B cell (primary cell): Measurements from ENCODE around the gene ZSWIM6. TPM values are rescaled to one million over a fixed set of nuclear protein-coding genes. Genes with fewer than 3 reads are reported as not detected.

Experiments used
- ATAC-seq: fragments of 200-7000 bp; cut with Tn5 transposase; one replicate; pipeline ENCODE4 v1.10.0; 2021; ENCODE audit warnings: low read depth, mild to moderate bottlenecking, moderate number of reproducible peaks, moderate library complexity
- CTCF ChIA-PET: fragments of 350-600 bp; sonication (Branson Sonifier 250); formaldehyde crosslinking; loops from one replicate; lab custom pipeline; 2021; ENCODE audit warnings: antibody characterized with exemption, inconsistent platforms; lab: Charles Lee
- POLR2A ChIA-PET: fragments of 350-600 bp; sonication (Branson Sonifier 250); formaldehyde crosslinking; loops from one replicate; lab custom pipeline; 2021; ENCODE audit warnings: antibody characterized with exemption; lab: Charles Lee
- DNase-seq: peaks from one replicate; pipeline ENCODE4 v3.0.0; 2013
- H2AFZ ChIP-seq: 2 replicates; pipeline ENCODE4 v1.6.1; 2012; ENCODE audit warnings: mild to moderate bottlenecking, low read depth, low read length; ENCODE audit not compliant: insufficient read depth, poor library complexity, severe bottlenecking
- H3K27ac ChIP-seq, 2 donors: 1 replicate in 1 of 2; 2 replicates in 1 of 2; pipeline ENCODE4 v1.5.1; 2012 to 2013; ENCODE audit warnings: low read length in 2 of 2, mild to moderate bottlenecking in 2 of 2, moderate library complexity in 1 of 2
- H3K27me3 ChIP-seq, 4 experiments: fragments of 200-600 bp in 1 of 4; sonication (generic) in 1 of 4; replicated peaks in 1 of 4; 1 replicate in 2 of 4; 2 replicates in 2 of 4; pipeline versions ENCODE4 v1.6.1 to v1.7.0; 2013 to 2016; ENCODE audit warnings: low read length in 3 of 4, mild to moderate bottlenecking in 2 of 4, mixed read lengths in 1 of 4, moderate library complexity in 1 of 4; ENCODE audit not compliant: insufficient read depth in 4 of 4, control insufficient read depth in 3 of 4; ENCODE audit errors: control extremely low read depth in 1 of 4
- H3K36me3 ChIP-seq, 2 experiments: replicated peaks in 1 of 2; 1 replicate in 1 of 2; 2 replicates in 1 of 2; pipeline versions ENCODE4 v1.6.1 to v1.7.1; 2013; ENCODE audit warnings: low read length in 1 of 2; ENCODE audit not compliant: insufficient read depth in 2 of 2, control insufficient read depth in 1 of 2; ENCODE audit errors: control extremely low read depth in 1 of 2, extremely low read depth in 1 of 2
- H3K4me1 ChIP-seq, 2 donors: fragments of 200-600 bp in 1 of 2; sonication (generic) in 1 of 2; 1 replicate in 1 of 2; 2 replicates in 1 of 2; pipeline versions ENCODE4 v1.5.1 to v1.6.1; 2013 to 2017; ENCODE audit warnings: low read length in 2 of 2; ENCODE audit not compliant: control insufficient read depth in 2 of 2, insufficient read depth in 2 of 2
- H3K4me2 ChIP-seq: replicated peaks from 2 replicates; pipeline ENCODE3; 2012; ENCODE audit warnings: mild to moderate bottlenecking, low read depth, low read length; ENCODE audit not compliant: poor library complexity, severe bottlenecking
- H3K4me3 ChIP-seq, 5 experiments: fragments of 200-600 bp in 1 of 5; sonication (generic) in 1 of 5; 1 replicate in 3 of 5; 2 replicates in 2 of 5; pipeline versions ENCODE4 v1.5.1 to v1.7.0; 2011 to 2016; ENCODE audit warnings: low read length in 4 of 5, mild to moderate bottlenecking in 4 of 5, low read depth in 2 of 5, control low read depth in 1 of 5, moderate library complexity in 1 of 5; ENCODE audit not compliant: insufficient read depth in 1 of 5; ENCODE audit errors: control extremely low read depth in 1 of 5, extremely low read depth in 1 of 5
- H3K79me2 ChIP-seq: fragments of 200-600 bp; sonication (generic); one replicate; pipeline ENCODE4 v1.6.0; 2016; ENCODE audit warnings: low read length; ENCODE audit not compliant: control insufficient read depth, insufficient read depth
- H3K9ac ChIP-seq: fragments of 200-600 bp; sonication (generic); 2 replicates; pipeline ENCODE4 v1.6.1; 2017; ENCODE audit warnings: mild to moderate bottlenecking, low read length, moderate library complexity
- H3K9me3 ChIP-seq, 3 donors: one replicate each; pipeline versions ENCODE4 v1.6.1 to v1.7.1; 2013; ENCODE audit warnings: low read length in 2 of 3; ENCODE audit not compliant: control insufficient read depth in 2 of 3, insufficient read depth in 1 of 3; ENCODE audit errors: control extremely low read depth in 1 of 3
- H4K20me1 ChIP-seq: 2 replicates; pipeline ENCODE4 v1.6.0; 2012; ENCODE audit warnings: mild to moderate bottlenecking, low read length; ENCODE audit not compliant: insufficient read depth, control insufficient read depth, poor library complexity, severe bottlenecking
- H3K27ac Mint-ChIP-seq: one replicate; pipeline ENCODE4 v1.8.0; 2021; ENCODE audit warnings: mixed read lengths
- H3K27me3 Mint-ChIP-seq: one replicate; pipeline ENCODE4 v1.8.0; 2021; ENCODE audit warnings: mixed read lengths
- H3K4me1 Mint-ChIP-seq: one replicate; pipeline ENCODE4 v1.8.0; 2021; ENCODE audit warnings: mixed read lengths
- H3K4me3 Mint-ChIP-seq: one replicate; pipeline ENCODE4 v1.8.0; 2021; ENCODE audit warnings: mixed read lengths
- H3K9me3 Mint-ChIP-seq: one replicate; pipeline ENCODE4 v1.8.0; 2022; ENCODE audit warnings: mixed read lengths; ENCODE audit not compliant: insufficient read depth
- EZH2 ChIP-seq: IDR thresholded peaks from 2 replicates; pipeline ENCODE4 v1.6.1; 2012; ENCODE audit warnings: borderline replicate concordance, low read depth, mild to moderate bottlenecking, moderate library complexity, low read length; ENCODE audit not compliant: insufficient read depth, poor library complexity, severe bottlenecking
- WGBS: methylation state at CpG from one replicate; pipeline ENCODE4 v1.1.5; 2013; ENCODE audit warnings: missing lambda C conversion rate; ENCODE audit not compliant: insufficient coverage; 5-methylcytosine and 5-hydroxymethylcytosine counted together
- intact Hi-C: fragments of 100-400 bp; cut with micrococcal nuclease; formaldehyde crosslinking; loops from one replicate; pipeline ENCODE4 v1.10.0; 2022
- polyA plus RNA-seq: library from polyadenylated mRNA; depleted of rRNA; stranded (reverse); fragments of >200 nt; gene quantifications from 2 replicates; pipeline ENCODE4 v1.2.3, GENCODE V29; 2012
- total RNA-seq, 2 donors: library from RNA; stranded (reverse); fragments of 120-200 nt in 1 of 2; gene quantifications; 1 replicate in 1 of 2; 2 replicates in 1 of 2; pipeline versions ENCODE4 v1.2.3 to v1.2.4, GENCODE V29; 2013 to 2022
- TF ChIP-seq, protein P1 (sequence below): fragments of 200-600 bp; IDR thresholded peaks from one replicate; pipeline ENCODE4 v1.8.0; 2022; ENCODE audit warnings: antibody characterized with exemption, mild to moderate bottlenecking

The ZSWIM6 gene
- total and polyA plus RNA-seq, 2 donors (not counting 1 experiment from before 2014, with no cell fraction given) = 7.9 to 16.4 TPM

DNA sequence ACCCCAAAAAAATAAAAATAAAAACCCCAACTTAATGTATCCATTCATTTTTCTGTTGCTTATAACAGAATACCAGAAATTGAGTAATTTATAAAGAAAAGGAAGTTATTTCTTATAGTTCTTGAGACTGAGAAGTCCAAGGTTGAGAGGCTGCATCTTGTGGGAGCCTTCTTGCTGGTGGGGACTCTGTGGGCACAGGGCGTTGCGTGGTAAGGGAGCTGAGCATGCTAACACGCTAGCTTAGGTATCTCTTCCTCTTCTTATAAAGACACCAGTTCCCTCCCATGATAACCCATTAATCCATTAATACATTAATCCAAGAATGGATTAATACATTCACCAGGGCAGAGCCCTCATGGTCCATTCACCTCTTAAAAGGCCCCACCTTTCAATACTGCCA lies 150.9 kb downstream of the ZSWIM6 start:
- H3K9ac ChIP-seq = no peak overlapping the region
- ChIA-PET CTCF (no interaction called here), POLR2A (no interaction called here)
- H3K4me3 Mint-ChIP-seq = no peak overlapping the region
- H3K27me3 Mint-ChIP-seq = no peaks in the 10 kb centered on the region
- no peak overlapping the region for H2AFZ ChIP-seq
- no peak for DNase-seq
- no peaks in the 10 kb centered on the region for H3K4me1 ChIP-seq
- H3K27ac Mint-ChIP-seq = no peak overlapping the region
- ATAC-seq = no peak
- H3K79me2 ChIP-seq = peaks cover 10% of the 10 kb centered on the region
- TF ChIP-seq, protein P1, sequence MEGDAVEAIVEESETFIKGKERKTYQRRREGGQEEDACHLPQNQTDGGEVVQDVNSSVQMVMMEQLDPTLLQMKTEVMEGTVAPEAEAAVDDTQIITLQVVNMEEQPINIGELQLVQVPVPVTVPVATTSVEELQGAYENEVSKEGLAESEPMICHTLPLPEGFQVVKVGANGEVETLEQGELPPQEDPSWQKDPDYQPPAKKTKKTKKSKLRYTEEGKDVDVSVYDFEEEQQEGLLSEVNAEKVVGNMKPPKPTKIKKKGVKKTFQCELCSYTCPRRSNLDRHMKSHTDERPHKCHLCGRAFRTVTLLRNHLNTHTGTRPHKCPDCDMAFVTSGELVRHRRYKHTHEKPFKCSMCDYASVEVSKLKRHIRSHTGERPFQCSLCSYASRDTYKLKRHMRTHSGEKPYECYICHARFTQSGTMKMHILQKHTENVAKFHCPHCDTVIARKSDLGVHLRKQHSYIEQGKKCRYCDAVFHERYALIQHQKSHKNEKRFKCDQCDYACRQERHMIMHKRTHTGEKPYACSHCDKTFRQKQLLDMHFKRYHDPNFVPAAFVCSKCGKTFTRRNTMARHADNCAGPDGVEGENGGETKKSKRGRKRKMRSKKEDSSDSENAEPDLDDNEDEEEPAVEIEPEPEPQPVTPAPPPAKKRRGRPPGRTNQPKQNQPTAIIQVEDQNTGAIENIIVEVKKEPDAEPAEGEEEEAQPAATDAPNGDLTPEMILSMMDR = no peak
- no peak for TF ChIP-seq EZH2
- no CpG with 5 or more reads among the region's 3 CpGs for WGBS
- no peaks in the 10 kb centered on the region for H3K27me3 ChIP-seq
- H3K27ac ChIP-seq = no peak overlapping the region
- H3K4me3 ChIP-seq = no peak overlapping the region
- H3K9me3 Mint-ChIP-seq = peaks cover 3% of the 10 kb centered on the region
- H3K4me1 Mint-ChIP-seq = peaks cover 5% of the 10 kb centered on the region
- H3K36me3 ChIP-seq = peaks cover 0 to 1% of the 10 kb centered on the region in 2 experiments
- peaks cover 10% of the 10 kb centered on the region for H4K20me1 ChIP-seq
- intact Hi-C loops = no loop called here
- no peak overlapping the region for H3K4me2 ChIP-seq
- H3K9me3 ChIP-seq = no peaks in the 10 kb centered on the region

DNA sequence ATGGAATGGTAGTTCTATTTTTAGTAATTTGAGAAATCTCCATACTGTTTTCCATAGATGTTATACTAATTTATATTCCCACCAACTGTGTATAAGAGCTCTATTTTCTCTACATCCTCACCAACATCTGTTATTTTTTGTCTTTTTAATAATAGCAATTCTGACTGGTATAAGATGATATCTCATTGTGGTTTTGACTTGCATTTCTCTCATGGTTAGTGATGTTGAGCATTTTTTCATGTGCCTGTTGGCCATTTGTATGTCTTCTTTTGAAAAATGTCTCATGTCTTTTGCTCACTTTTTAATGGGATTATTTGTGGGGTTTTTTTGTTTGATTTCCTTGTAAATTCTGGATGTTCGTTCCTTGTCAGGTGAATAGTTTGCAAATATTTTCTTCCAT lies 154.4 kb downstream of the ZSWIM6 start:
- Mint-ChIP-seq H3K9me3 (peaks cover 3% of the 10 kb centered on the region), H3K4me3 (no peak overlapping the region), H3K4me1 (peaks cover 2% of the 10 kb centered on the region), H3K27me3 (no peaks in the 10 kb centered on the region), H3K27ac (no peak overlapping the region)
- H4K20me1 ChIP-seq = peaks cover 7% of the 10 kb centered on the region
- no peaks in the 10 kb centered on the region for H3K4me1 ChIP-seq
- H3K9me3 ChIP-seq = no peaks in the 10 kb centered on the region
- H3K36me3 ChIP-seq = peaks cover 3% of the 10 kb centered on the region in 2 experiments
- ATAC-seq = no peak
- no peaks in the 10 kb centered on the region for H3K27me3 ChIP-seq
- CTCF ChIA-PET = no interaction called here
- no peak overlapping the region for H3K27ac ChIP-seq
- no peak overlapping the region for H3K9ac ChIP-seq
- POLR2A ChIA-PET = no interaction called here
- peaks cover 13% of the 10 kb centered on the region for H3K79me2 ChIP-seq
- intact Hi-C loops = no loop called here
- no peak overlapping the region for H3K4me3 ChIP-seq
- WGBS = no CpG with 5 or more reads among the region's 1 CpG
- no peak for TF ChIP-seq EZH2
- TF ChIP-seq, protein P1 = no peak
- no peak overlapping the region for H2AFZ ChIP-seq
- DNase-seq = no peak
- H3K4me2 ChIP-seq = no peak overlapping the region
